Body of pancreas (tissue), 4 donors: ENCODE data around the gene IFNAR1. TPM values are rescaled to one million over a fixed set of nuclear protein-coding genes. Genes with fewer than 3 reads are reported as not detected.

Experiments
- ATAC-seq: fragments of 150-250 bp; one replicate; pipeline ENCODE4 v1.9.1; 2016
- DNase-seq, 4 donors: peaks; one replicate each; pipeline ENCODE4 v3.0.0-alpha.2; 2019
- H3K27ac ChIP-seq, 4 donors: fragments of 200-600 bp; sonication (generic); 1 replicate in 3 of 4; 2 replicates in 1 of 4; pipeline versions ENCODE4 v1.5.1 to v1.6.1; 2016 to 2019; ENCODE audit warnings: mild to moderate bottlenecking in 1 of 4, mixed read lengths in 1 of 4, moderate library complexity in 1 of 4
- H3K27me3 ChIP-seq, 2 donors: fragments of 200-600 bp; sonication (generic); one replicate each; pipeline ENCODE4 v1.6.0; 2016; ENCODE audit warnings: mild to moderate bottlenecking in 1 of 2
- H3K36me3 ChIP-seq, 2 donors: fragments of 200-600 bp; sonication (generic); replicated peaks in 1 of 2; 2 replicates each; pipeline ENCODE4 v1.5.1; 2016; ENCODE audit warnings: low read depth in 2 of 2; ENCODE audit not compliant: insufficient read depth in 1 of 2
- H3K4me1 ChIP-seq: fragments of 200-600 bp; sonication (generic); one replicate; pipeline ENCODE4 v1.6.0; 2016
- H3K4me3 ChIP-seq, 2 donors: fragments of 200-600 bp; sonication (generic); 1 replicate in 1 of 2; 2 replicates in 1 of 2; pipeline ENCODE4 v1.5.1; 2016 to 2019
- H3K9me3 ChIP-seq, 3 donors: fragments of 200-600 bp; sonication (generic); 1 replicate in 2 of 3; 2 replicates in 1 of 3; pipeline ENCODE4 v1.5.1; 2016
- CTCF ChIP-seq, 7 experiments: fragments of 450-650 bp in 4 of 7; fragments of 200-600 bp in 3 of 7; sonication (generic) in 3 of 7; IDR thresholded peaks; one replicate each; pipeline ENCODE4 v1.5.1; 2016 to 2019; ENCODE audit warnings: antibody characterized with exemption in 7 of 7
- POLR2A ChIP-seq, 3 donors: fragments of 450-650 bp; IDR thresholded peaks; one replicate each; pipeline ENCODE4 v1.6.1; 2016; ENCODE audit warnings: antibody characterized with exemption in 3 of 3, mild to moderate bottlenecking in 2 of 3
- WGBS, 2 donors: methylation state at CpG; one replicate each; pipeline ENCODE4 v1.1.5; 2017; 5-methylcytosine and 5-hydroxymethylcytosine counted together
- intact Hi-C: fragments of 100-400 bp; cut with DNase I; formaldehyde crosslinking; loops from one replicate; pipeline ENCODE4 v1.15.1; 2023
- total RNA-seq, 2 donors: library from RNA; depleted of rRNA; stranded (reverse); fragments of >200 nt; gene quantifications; one replicate each; pipeline ENCODE4 v1.1.0, GENCODE V29; 2016

IFNAR1 gene
- total RNA-seq, 2 donors from 2014 or later = 14.2 to 17.9 TPM

GRCh38 chr21:33394260-33394659 lies 69.5 kb downstream of the IFNAR1 start:
- ATAC-seq (no peak), DNase-seq (peak in 1 of 4 donors; percentile 75)
- Histone ChIP-seq H3K27me3 (no peaks in the 10 kb centered on the region), H3K4me1 (no peaks in the 10 kb centered on the region), H3K36me3 (no peaks in the 10 kb centered on the region), H3K4me3 (no peak overlapping the region), H3K27ac (peak overlapping the region in 1 of 4 donors; percentile 36), H3K9me3 (no peaks in the 10 kb centered on the region)
- intact Hi-C loops = no loop called here
- TF ChIP-seq CTCF (IDR thresholded peaks at IDR 0.05) (no peak), POLR2A (IDR thresholded peaks at IDR 0.05) (no peak)
- WGBS, 2 donors = 67 to 78% methylated on average over 6 to 8 of the region's 8 CpGs

GRCh38 chr21:33395891-33396331 lies 71.1 kb downstream of the IFNAR1 start:
- H3K4me1 ChIP-seq = no peaks in the 10 kb centered on the region
- 58 to 86% methylated on average over 4 to 6 of the region's 6 CpGs for WGBS, 2 donors
- no peak for DNase-seq
- ATAC-seq = no peak
- H3K4me3 ChIP-seq = no peak overlapping the region
- H3K9me3 ChIP-seq = no peaks in the 10 kb centered on the region
- no peak for TF ChIP-seq CTCF (IDR thresholded peaks at IDR 0.05)
- TF ChIP-seq POLR2A (IDR thresholded peaks at IDR 0.05) = no peak
- no peaks in the 10 kb centered on the region for H3K27me3 ChIP-seq
- no peak overlapping the region for H3K27ac ChIP-seq
- intact Hi-C loops = no loop called here
- no peaks in the 10 kb centered on the region for H3K36me3 ChIP-seq

- 81 to 86% methylated on average over 6 of the region's 6 CpGs for WGBS, 2 donors
- no peak for DNase-seq
- Histone ChIP-seq H3K4me3 (no peak overlapping the region), H3K27me3 (no peaks in the 10 kb centered on the region), H3K27ac (no peak overlapping the region), H3K4me1 (no peaks in the 10 kb centered on the region), H3K36me3 (no peaks in the 10 kb centered on the region), H3K9me3 (no peaks in the 10 kb centered on the region)
- TF ChIP-seq CTCF (IDR thresholded peaks at IDR 0.05) (no peak), POLR2A (IDR thresholded peaks at IDR 0.05) (no peak)
- intact Hi-C loops = no loop called here
- no peak for ATAC-seq
Observed at GRCh38 chr21:33396436-33396835, 71.7 kb downstream of the IFNAR1 start.

GRCh38 chr21:33396951-33397350 lies 72.2 kb downstream of the IFNAR1 start:
- TF ChIP-seq POLR2A (IDR thresholded peaks at IDR 0.05) = no peak
- no peak for DNase-seq
- no peak for ATAC-seq
- Histone ChIP-seq H3K27ac (no peak overlapping the region), H3K4me3 (no peak overlapping the region), H3K27me3 (no peaks in the 10 kb centered on the region), H3K4me1 (no peaks in the 10 kb centered on the region), H3K36me3 (no peaks in the 10 kb centered on the region), H3K9me3 (no peaks in the 10 kb centered on the region)
- 61 to 72% methylated on average over 5 of the region's 5 CpGs for WGBS, 2 donors
- intact Hi-C loops = no loop called here

- TF ChIP-seq CTCF (IDR thresholded peaks at IDR 0.05) (no peak), POLR2A (IDR thresholded peaks at IDR 0.05) (no peak)
- no peaks in the 10 kb centered on the region for H3K36me3 ChIP-seq
- H3K4me1 ChIP-seq = no peaks in the 10 kb centered on the region
- WGBS, 2 donors = 78 to 87% methylated on average over 3 of the region's 3 CpGs
- intact Hi-C loops = no loop called here
- no peaks in the 10 kb centered on the region for H3K27me3 ChIP-seq
- DNase-seq (no peak), ATAC-seq (no peak)
- no peak overlapping the region for H3K27ac ChIP-seq
- no peaks in the 10 kb centered on the region for H3K9me3 ChIP-seq
- H3K4me3 ChIP-seq = no peak overlapping the region
Observed at GRCh38 chr21:33397717-33398116, 72.9 kb downstream of the IFNAR1 start.
